LNCaP clone FGC (cell line): Measurements from ENCODE around the gene B4GALNT4.
"Not testable (repeated sequence)": the region's sequence is repeated elsewhere in the genome, so short reads cannot be mapped to it uniquely, and the experiment has no call there.

Experiments
- DNase-seq: peaks from one replicate; pipeline ENCODE4 v3.0.0-alpha.2; 2011; ENCODE audit warnings: low read depth
- H3K4me3 ChIP-seq: 2 replicates; pipeline ENCODE4 v1.5.1; 2011; ENCODE audit warnings: mild to moderate bottlenecking, low read depth, low read length, control low read depth
- CTCF ChIP-seq: IDR thresholded peaks from 2 replicates; pipeline ENCODE4 v1.5.1; 2012; ENCODE audit warnings: mild to moderate bottlenecking; ENCODE audit not compliant: control insufficient read depth, insufficient read depth; ENCODE audit errors: extremely low read depth

The B4GALNT4 gene

GRCh38 chr11:332651-333480 is 36.4 kb upstream of the B4GALNT4 start:
- DNase-seq = no peak
- TF ChIP-seq CTCF = no peak
- no peak overlapping the region for H3K4me3 ChIP-seq

GRCh38 chr11:333616-334263 is 35.6 kb upstream of the B4GALNT4 start:
- not testable (repeated sequence) for DNase-seq, H3K4me3 ChIP-seq

- H3K4me3 ChIP-seq = no peak overlapping the region
- no peak for DNase-seq
- TF ChIP-seq CTCF = no peak
Observed at GRCh38 chr11:334264-334994, 34.9 kb upstream of the B4GALNT4 start.

- H3K4me3 ChIP-seq = no peak overlapping the region
- DNase-seq = no peak
- TF ChIP-seq CTCF = no peak
Observed at GRCh38 chr11:335779-336658, 33.3 kb upstream of the B4GALNT4 start.

- no peak for TF ChIP-seq CTCF
- DNase-seq = no peak
Observed at GRCh38 chr11:336659-337198, 32.6 kb upstream of the B4GALNT4 start.

GRCh38 chr11:337711-338110 is 31.6 kb upstream of the B4GALNT4 start:
- TF ChIP-seq CTCF = no peak
- DNase-seq = no peak
- H3K4me3 ChIP-seq = no peak overlapping the region

More at GRCh38 chr11:336659-337198, 32.6 kb upstream of the B4GALNT4 start:
- no peak overlapping the region for H3K4me3 ChIP-seq

- DNase-seq = no peak
- TF ChIP-seq CTCF = no peak
- H3K4me3 ChIP-seq = no peak overlapping the region
Observed at GRCh38 chr11:339963-340362, 29.3 kb upstream of the B4GALNT4 start.
